HG03354 (cell line): Measurements from ENCODE around the gene ZNF134.

ENCODE experiments used
- ATAC-seq: cut with Tn5 transposase; IDR thresholded peaks from one replicate; pipeline ENCODE4 v1.9.1; 2021; ENCODE audit warnings: mild to moderate bottlenecking; ENCODE audit not compliant: unreplicated experiment, poor library complexity, severe bottlenecking

ZNF134 gene

GRCh38 chr19:57633832-57634131, 19.7 kb downstream of the ZNF134 start:
- ATAC-seq = no peak

- ATAC-seq = no peak
Measured at GRCh38 chr19:57637379-57637778, 23.3 kb downstream of the ZNF134 start.

- no peak for ATAC-seq
Measured at GRCh38 chr19:57641715-57642234, 27.7 kb downstream of the ZNF134 start.

DNA sequence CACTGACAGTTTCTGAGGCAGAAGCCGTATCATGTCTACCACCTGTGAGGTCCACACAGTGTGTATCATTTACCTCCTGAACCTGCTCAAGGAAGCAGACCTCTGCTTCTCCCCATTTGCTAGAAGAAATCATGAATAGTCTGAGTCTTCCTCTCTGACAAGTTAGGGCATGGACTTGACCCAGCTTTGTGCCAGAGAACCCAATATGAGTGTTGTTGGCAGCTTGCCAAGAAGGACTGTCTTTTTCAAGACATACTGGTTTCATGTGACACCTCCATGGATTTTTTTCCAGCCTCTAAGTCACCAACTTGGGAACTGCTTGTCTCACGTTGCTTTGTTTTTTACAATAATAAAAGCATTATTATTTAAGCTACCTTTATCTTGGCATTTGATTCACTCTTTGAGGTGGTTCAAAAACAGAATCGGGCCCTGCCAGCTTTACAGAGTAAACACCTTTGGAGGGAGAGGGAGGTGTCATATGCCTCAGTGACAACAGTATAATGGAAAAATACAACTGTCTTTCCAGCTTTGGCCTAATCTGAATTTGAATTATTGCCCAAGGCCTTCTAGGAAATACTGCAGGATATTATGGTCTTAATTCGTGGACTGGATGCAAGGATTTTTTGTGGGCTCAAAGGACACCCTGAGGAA, 28.5 kb downstream of the ZNF134 start:
- no peak for ATAC-seq

DNA sequence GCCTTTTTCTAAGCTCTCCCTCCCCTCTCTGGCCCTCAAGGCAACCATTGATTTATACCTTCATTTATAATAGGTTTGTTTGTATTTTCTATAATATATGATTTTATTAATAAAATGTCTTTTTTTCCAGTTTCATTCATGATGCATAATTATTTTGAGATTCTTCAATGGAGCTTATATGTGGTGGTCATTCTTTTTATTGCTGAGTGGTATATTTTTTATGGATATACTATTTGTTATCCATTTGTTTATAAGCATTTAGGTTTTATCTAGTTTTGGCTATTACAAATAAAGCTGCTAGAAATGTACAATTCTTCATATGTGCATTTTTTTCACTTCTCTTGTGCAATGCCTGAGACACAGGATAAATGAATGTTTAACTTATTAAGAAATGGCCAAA, 29.7 kb downstream of the ZNF134 start:
- no peak for ATAC-seq

DNA sequence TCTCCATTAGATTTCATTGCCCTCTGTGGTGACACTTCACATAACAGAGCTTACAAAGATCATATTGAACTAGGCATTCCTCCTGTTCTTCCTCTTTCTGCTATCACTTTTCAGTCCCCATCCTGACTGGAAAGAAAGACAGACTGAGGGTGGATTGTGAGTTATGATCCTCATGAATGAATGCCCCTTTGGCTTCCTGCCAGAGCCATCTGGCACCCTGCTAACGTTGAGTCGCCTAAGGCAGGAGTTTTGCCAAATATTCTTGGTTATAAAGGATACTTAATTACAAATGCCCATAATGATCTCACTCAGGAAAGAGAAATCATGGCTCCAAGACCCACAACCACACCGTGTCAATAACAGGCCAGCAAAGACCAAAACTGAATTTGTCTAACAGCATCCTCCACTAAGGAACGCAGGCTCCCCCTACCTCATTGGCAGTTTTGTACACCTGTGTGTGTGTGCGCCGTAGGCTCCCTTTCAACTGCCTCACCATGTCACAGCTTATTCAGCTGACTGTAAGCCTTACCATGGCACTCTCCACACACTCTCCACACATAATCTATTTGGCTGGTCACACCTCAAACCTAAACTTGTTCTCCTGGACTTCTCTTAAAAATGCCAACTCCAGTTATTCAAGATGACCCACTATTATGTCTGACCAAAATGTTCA, 34.4 kb downstream of the ZNF134 start:
- no peak for ATAC-seq

GRCh38 chr19:57651654-57651996, 37.6 kb downstream of the ZNF134 start:
- ATAC-seq = no peak

- no peak for ATAC-seq
Measured at GRCh38 chr19:57653689-57654088, 39.6 kb downstream of the ZNF134 start.

DNA sequence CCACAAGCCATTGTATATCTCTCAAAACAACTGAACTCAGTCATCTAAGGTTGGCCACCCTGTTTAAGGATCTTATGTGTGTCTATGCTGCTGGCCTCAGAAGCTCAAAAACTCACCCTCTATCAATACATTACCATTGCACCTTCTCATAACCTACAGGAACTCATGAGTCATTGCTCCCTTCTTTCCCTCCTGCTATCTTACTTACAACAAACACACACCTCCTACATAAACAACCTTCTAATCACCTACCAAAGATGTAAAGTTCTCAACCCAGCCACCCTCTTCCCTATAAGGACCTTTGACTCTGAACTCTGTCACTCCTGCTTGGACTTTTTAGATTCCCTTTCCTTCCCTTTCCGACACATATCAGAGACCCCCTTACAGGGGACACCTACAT, 41.4 kb downstream of the ZNF134 start:
- no peak for ATAC-seq

- no peak for ATAC-seq
Measured at GRCh38 chr19:57656346-57656745, 42.3 kb downstream of the ZNF134 start.

GRCh38 chr19:57664269-57665127, 50.5 kb downstream of the ZNF134 start:
- ATAC-seq = no peak

- ATAC-seq = no peak
Measured at GRCh38 chr19:57665261-57665806, 51.3 kb downstream of the ZNF134 start.

DNA sequence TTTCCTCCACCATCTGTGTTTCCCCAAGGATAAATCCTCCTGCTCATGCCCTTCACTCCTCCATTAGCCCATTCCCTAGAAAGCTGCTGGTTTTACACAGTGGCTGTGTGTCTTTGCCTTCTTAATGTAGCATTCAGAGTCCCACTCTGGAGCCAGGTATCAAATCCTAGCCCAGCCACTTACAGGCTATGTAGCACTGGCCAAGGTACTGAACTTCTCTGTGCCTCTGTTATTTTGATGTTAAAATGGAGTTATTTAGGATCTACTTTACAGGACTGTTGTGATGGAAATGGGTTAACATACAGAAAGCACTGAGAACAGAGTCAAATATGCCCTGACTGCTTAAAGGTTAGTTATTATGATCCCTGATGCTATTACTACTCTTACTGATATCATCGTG, 53.2 kb downstream of the ZNF134 start:
- no peak for ATAC-seq

- no peak for ATAC-seq
Measured at GRCh38 chr19:57668635-57669034, 54.6 kb downstream of the ZNF134 start, which contains the start of gene ZSCAN4. TSS of gene ZSCAN4 (plus strand) at chr19:57668935. CDS start at chr19:57676146, 7,211 bp downstream.

DNA sequence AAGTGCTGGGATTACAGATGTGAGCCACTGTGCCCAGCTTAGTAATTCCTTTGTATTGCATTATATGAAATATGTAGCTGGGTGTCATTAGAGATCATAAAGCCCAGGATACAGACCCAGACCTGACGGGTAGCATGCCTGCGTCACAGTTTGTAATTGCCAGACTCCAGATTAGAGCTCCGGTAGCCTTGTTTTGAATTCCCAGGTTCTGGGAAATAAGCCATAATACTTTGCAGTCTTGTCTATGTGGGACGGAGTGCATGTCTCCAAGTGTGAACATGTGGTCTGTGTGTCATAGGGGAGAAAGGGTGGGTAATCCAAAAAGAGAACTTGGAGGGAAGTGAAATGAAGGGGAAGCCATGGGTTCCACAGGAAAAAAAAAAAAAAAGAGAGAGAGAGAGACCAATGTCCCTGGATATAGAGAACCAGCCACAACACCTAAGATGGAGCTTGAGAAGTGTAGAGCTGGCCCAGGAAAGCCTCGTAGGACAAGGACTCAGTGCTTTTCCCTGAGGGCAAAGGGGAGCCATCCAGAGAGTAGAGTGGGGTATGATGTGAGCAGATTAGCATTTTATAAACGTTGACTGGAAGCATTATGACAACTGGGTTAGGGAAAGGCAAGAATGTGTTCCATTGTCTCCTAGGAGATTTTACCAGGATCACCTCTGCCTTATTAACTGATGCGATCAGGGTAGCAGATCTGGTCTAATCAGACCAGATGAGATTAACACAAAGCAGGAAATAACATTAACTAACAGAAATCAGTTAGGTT, 57.3 kb downstream of the ZNF134 start:
- ATAC-seq = no peak

DNA sequence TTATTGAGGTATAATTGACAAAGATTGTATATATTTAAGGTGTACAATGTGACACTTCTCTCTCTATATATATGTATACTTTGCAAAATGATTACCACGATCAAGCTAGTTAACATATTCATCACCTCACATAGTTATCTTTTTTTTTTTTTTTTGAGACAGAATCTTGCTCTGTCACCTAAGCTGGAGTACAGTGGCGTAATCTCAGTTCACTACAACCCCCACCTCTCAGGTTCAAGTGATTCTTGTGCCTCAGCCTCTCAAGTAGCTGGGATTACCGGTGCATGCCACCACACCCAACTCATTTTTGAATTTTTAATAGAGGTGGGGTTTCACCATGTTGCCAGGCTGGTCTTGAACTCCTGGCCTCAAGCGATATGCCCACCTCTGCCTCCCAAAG, 58.4 kb downstream of the ZNF134 start:
- no peak for ATAC-seq
